Brain microvascular endothelial cell (primary cell): ENCODE results near the gene LRRC8E.

Experiments
- DNase-seq: peaks from one replicate; pipeline ENCODE4 v3.0.0-alpha.2; 2020
- H3K27ac ChIP-seq: fragments of 250-450 bp; sonication (Bioruptor Pico); 2 replicates; pipeline ENCODE4 v1.5.1; 2020; ENCODE audit warnings: mild to moderate bottlenecking, moderate library complexity
- H3K27me3 ChIP-seq: fragments of 250-450 bp; sonication (Bioruptor Pico); replicated peaks from 2 replicates; pipeline ENCODE4 v1.5.1; 2020; ENCODE audit warnings: mild to moderate bottlenecking
- H3K36me3 ChIP-seq: fragments of 250-450 bp; sonication (Bioruptor Pico); replicated peaks from 2 replicates; pipeline ENCODE4 v1.5.1; 2020; ENCODE audit warnings: mild to moderate bottlenecking
- H3K4me3 ChIP-seq: 2 replicates; pipeline ENCODE4 v1.5.1; 2011; ENCODE audit warnings: low read depth, mild to moderate bottlenecking, control low read depth, low read length, moderate library complexity
- in situ Hi-C: cut with HindIII; loops from 2 replicates; pipeline ENCODE4 v1.10.0; 2017; ENCODE audit warnings: low sequenced_read_pairs, low pct_ligation_motif_present
- TF ChIP-seq, protein P1 (sequence below): IDR thresholded peaks from 2 replicates; pipeline ENCODE4 v1.5.1; 2011; ENCODE audit warnings: low read depth, mild to moderate bottlenecking, moderate library complexity, low read length, control low read depth, inconsistent platforms; ENCODE audit errors: missing control alignments

LRRC8E gene

DNA sequence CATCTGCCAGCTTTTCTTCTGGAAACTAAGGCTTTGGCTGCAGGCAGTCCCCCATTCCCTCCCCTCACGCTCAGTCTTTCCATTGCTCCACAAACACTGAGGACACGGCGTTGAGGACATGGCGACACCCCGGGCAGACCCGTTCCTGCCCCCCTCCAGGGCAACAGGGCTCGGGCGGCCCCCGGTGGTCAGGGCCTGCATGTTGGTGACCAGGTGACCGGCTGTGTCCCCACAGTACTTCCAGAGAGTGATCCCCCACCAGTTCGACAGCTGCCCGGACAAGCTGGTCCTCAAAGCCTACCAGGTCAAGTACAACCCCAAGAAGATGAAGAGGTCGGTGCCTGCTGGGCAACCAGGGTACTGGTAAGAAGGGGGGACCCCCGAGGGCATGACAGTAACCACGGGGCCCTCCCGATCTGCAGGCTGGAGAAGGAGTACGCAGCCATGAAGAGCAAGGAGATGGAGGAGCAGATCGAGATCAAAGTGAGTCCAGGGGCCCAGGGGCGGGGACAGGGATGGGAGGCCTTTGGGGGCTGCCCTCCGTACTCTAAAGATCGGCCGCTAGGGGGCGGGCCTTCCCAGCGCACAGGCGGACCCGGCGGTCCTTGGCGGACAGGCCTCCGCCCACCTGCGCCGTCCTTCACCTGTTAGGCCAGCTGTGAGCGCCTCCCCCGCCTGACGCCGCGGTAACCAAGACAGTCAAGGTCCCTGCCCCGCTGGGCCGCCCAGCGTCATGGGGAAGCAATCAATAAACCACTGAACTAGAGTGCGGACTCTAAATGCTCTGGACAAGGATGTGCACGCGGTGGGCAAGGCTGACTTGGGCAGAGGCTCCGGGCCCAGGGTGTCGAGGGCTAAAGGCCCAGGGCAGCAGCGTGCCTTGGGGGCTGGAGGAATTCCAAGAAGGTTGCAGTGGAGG is 35.2 kb upstream of the LRRC8E start:
- DNase-seq, result no peak
- H3K36me3 ChIP-seq, result peaks cover 3% of the 10 kb centered on the region
- no peak overlapping the region for H3K27ac ChIP-seq
- H3K27me3 ChIP-seq, result no peaks in the 10 kb centered on the region
- H3K4me3 ChIP-seq, result no peak overlapping the region
- TF ChIP-seq, protein P1, sequence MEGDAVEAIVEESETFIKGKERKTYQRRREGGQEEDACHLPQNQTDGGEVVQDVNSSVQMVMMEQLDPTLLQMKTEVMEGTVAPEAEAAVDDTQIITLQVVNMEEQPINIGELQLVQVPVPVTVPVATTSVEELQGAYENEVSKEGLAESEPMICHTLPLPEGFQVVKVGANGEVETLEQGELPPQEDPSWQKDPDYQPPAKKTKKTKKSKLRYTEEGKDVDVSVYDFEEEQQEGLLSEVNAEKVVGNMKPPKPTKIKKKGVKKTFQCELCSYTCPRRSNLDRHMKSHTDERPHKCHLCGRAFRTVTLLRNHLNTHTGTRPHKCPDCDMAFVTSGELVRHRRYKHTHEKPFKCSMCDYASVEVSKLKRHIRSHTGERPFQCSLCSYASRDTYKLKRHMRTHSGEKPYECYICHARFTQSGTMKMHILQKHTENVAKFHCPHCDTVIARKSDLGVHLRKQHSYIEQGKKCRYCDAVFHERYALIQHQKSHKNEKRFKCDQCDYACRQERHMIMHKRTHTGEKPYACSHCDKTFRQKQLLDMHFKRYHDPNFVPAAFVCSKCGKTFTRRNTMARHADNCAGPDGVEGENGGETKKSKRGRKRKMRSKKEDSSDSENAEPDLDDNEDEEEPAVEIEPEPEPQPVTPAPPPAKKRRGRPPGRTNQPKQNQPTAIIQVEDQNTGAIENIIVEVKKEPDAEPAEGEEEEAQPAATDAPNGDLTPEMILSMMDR, result peak; percentile 83
- in situ Hi-C loops, result no loop called here

DNA sequence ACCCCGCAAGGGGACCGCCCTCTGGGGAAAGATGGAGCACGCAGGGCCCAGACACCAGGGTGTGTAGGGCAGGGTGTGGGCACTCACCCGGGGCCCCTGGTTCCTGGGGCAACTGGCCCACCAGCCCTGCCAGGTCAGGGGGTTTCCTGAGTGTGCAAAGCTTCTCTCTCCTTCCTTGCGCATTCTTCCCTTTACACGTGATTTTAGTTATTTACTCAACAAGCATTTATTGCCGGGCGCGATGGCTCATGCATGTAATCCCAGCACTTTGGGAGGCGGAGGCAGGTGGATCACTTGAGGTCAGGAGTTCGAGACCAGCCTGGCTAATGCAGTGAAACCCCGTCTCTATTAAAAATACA is 34.6 kb upstream of the LRRC8E start:
- H3K4me3 ChIP-seq, result no peak overlapping the region
- no peak for DNase-seq
- no peak overlapping the region for H3K27ac ChIP-seq
- in situ Hi-C loops, result no loop called here
- TF ChIP-seq, protein P1, result no peak
- no peaks in the 10 kb centered on the region for H3K27me3 ChIP-seq
- H3K36me3 ChIP-seq, result peaks cover 3% of the 10 kb centered on the region

- Histone ChIP-seq H3K4me3 (no peak overlapping the region), H3K27me3 (no peaks in the 10 kb centered on the region), H3K36me3 (no peaks in the 10 kb centered on the region), H3K27ac (no peak overlapping the region)
- DNase-seq, result no peak
- TF ChIP-seq, protein P1, result no peak
- in situ Hi-C loops, result no loop called here
Observed at GRCh38 chr19:7855426-7856108, 32.7 kb upstream of the LRRC8E start.

- H3K27me3 ChIP-seq, result no peaks in the 10 kb centered on the region
- no peak overlapping the region for H3K27ac ChIP-seq
- in situ Hi-C loops, result no loop called here
- TF ChIP-seq, protein P1, result no peak
- H3K4me3 ChIP-seq, result no peak overlapping the region
- DNase-seq, result no peak
- no peaks in the 10 kb centered on the region for H3K36me3 ChIP-seq
Observed at GRCh38 chr19:7856109-7856591, 32.2 kb upstream of the LRRC8E start.

DNA sequence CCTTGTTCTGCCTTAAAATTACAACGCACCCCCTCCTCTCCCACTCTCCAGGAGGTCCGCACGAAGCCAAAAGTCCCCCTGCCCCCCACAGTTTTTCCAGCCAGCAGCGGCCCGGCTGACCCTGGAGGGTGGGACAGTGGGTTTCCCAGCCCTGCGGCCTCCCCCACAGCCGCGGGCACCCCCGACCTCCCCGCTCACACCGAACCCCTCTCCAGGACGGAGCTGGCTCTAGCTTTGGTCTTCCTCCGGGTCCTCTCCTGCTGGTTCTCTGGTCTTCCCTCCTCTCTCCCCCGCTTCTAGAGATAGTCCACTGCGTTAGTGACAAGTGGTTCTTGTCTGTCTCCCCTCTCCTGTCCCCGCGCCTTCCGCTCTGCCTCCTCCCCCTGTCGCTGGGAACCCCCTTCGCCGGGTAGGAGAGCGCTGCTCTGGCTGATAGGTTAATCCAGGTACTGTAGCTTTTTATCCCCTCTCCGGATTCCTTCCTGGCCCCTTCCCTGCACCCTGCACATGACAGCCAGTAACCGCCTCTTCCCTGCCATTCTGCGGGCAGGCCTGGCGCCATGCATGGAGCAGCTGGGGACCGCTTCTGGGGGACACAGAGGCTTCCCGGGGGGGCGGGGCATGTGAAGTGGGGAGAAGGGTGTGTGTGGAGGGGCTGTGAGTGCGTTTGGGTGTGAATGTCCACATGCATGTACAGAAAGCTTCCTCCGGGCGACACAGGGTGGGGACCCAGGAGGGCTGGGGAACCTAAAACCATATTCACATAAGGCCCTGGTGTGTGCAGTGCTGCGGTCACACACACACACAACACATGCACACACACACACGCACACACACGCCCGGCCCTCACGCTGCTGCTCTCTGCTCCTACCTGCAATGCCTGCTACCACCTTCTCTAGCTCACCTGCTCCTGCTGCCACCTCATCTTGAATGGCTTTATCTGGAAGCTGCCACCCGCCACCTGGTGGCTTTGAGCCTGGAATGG is 31.3 kb upstream of the LRRC8E start:
- Histone ChIP-seq H3K27ac (no peak overlapping the region), H3K36me3 (no peaks in the 10 kb centered on the region), H3K4me3 (no peak overlapping the region), H3K27me3 (no peaks in the 10 kb centered on the region)
- in situ Hi-C loops, result no loop called here
- TF ChIP-seq, protein P1, result no peak
- no peak for DNase-seq
